DMS53 treated with DMSO at 0.1 percent for 48 hours (cell line): ENCODE measurements around the gene CLSTN1.
A peak's percentile ranks its signal among the peaks of the same experiment; 100 is the strongest.

Source experiments
- DNase-seq: peaks from one replicate; lab custom pipeline; 2025; ENCODE audit not compliant: unreplicated experiment; lab: John Stamatoyannopoulos, UW

CLSTN1 gene

GRCh38 chr1:9688599-9688998 is 135.2 kb downstream of the CLSTN1 start:
- DNase-seq = peak; percentile 44

GRCh38 chr1:9687874-9688582 is 135.7 kb downstream of the CLSTN1 start:
- peak; percentile 47 for DNase-seq

GRCh38 chr1:9687120-9687873 is 136.5 kb downstream of the CLSTN1 start:
- DNase-seq = peak; percentile 47

- DNase-seq = no peak
Measured at GRCh38 chr1:9684801-9685200, 139.0 kb downstream of the CLSTN1 start.

- no peak for DNase-seq
Measured at GRCh38 chr1:9680828-9681227, 142.9 kb downstream of the CLSTN1 start.

- no peak for DNase-seq
Measured at GRCh38 chr1:9680091-9680490, 143.7 kb downstream of the CLSTN1 start.
